ENCODE data around the gene STX16.

STX16 gene

DNA sequence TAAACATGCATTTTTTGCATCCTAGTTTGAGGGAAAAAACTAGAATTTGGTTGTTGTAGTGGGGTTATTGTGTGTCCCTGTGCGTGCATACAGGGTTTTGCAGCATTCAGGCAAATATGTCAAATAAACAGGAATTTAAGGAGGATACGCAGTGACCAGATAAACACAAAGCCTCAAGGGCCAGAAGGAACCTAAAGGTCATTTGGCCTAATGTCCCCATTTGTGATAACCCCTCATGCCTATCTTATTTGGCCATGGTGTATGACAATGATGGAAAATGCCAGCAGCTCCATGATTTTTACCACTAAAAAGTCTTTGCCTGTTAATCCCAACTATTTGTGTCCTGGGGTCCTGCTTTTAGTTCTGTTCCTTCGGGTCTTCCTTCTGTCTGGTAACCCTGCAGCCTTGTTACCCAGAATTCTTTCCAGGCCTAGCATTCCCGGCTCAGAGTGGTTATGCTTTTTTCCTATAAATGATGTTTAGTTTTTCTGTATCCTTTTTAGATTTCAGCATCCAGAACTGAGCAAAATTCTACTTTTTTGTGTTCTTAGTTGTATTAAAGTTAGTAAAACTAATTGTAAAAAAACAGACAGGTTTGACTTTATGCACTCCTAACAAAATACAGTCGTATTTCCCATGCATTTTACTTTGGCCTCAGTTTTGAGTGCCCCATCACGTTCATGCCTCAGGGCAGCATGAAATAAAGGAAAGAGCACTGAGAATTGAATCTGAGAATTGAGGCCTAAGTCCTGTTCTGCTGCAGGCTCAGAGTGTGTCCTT is 4.4 kb downstream of the STX16 start:
- DNase-seq = no peak

DNA sequence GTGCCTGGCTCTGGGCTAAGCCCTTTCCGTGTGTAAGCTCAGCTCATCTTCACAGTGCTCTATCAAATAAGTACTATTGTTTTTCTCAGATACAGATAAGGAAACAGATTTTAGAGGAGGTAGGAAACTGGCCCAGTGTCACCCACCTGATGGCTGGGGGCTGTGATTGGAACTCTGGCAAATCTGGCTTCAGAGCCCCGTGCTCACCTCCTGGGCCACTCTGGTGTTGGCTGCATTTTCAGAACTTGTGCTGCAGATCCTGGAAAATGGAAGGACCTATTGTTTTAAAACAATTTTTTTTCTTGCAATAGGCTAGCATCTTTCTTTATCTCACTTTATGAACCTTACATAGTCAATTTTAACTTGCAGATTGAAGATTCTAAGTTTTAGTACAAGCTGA is 5.7 kb downstream of the STX16 start:
- DNase-seq = no peak

DNA sequence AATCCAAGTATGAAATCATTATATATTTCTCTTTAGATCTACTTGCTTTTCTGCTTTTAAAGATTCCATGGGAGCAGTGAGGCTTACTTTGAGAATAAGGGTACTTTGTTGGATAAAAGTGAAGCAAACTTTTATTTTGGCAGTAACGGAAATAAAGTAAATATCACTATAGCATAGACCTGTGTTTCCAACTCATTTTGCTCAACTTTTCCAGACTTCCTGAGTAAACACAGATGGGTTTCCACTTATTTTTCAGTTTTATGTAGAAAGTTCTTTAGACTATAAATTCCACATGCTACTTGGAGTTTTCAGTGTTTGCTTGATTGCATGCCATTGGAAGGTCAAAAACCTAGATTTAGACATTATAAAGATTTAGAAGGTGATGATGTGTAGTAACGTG is 6.2 kb downstream of the STX16 start:
- no peak for DNase-seq

DNA sequence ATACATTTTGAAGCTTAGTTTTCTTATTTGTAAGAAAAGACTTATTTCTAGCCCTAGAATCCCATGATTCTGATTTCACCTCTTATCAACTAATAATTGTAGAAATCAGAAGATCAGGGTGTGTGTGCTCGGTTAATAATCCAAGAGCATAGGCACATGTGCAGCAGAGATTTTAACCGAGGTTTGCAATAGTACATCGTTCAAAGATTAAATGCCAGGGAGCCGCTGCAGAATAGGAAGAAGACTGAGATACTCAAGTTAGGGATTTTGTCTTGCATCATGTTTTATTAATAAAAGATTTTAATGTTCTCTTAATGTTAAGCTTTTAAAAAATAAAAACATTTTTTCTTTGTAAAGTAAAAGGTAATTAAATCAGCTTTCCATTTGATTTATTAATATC is 6.9 kb downstream of the STX16 start:
- DNase-seq = no peak

DNA sequence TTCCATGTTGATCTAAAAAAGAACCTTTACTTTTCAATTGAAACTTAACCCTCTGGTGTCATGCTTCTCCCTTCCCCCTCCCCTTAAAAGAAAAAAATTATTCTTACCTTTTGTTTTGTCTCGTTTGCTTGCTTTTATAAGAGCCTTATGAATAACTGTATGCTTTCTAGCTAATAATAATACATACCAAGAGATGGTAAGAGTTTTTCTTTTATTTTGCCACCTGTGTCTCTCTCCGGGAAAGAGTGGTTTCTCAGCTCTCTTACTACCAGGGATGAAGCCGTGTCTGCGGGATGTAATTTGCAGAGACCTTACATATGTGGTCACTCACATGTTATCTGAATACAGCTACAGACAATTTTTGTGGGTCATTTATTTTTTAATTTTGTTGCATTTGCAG is 7.7 kb downstream of the STX16 start:
- no peak for DNase-seq

DNA sequence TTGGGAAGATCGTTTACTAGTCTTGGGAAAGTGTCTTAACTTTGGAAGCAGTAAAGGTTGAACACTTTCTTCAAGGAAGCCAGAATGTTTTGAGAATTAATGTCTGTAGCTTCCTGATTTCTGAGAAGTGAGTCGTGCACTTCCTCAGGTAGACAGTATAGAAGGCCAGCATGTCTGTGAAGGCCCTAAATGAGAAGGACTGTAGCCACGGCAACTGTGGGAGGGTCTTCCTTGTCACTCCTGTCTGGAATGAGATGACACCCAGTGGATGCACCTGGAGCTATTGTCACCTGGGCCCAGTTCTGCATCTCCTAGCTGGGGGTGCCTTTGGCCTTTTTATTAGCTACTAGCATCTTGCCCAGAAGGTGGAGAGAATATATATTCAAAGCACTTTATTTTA is 8.8 kb downstream of the STX16 start:
- no peak for DNase-seq

DNA sequence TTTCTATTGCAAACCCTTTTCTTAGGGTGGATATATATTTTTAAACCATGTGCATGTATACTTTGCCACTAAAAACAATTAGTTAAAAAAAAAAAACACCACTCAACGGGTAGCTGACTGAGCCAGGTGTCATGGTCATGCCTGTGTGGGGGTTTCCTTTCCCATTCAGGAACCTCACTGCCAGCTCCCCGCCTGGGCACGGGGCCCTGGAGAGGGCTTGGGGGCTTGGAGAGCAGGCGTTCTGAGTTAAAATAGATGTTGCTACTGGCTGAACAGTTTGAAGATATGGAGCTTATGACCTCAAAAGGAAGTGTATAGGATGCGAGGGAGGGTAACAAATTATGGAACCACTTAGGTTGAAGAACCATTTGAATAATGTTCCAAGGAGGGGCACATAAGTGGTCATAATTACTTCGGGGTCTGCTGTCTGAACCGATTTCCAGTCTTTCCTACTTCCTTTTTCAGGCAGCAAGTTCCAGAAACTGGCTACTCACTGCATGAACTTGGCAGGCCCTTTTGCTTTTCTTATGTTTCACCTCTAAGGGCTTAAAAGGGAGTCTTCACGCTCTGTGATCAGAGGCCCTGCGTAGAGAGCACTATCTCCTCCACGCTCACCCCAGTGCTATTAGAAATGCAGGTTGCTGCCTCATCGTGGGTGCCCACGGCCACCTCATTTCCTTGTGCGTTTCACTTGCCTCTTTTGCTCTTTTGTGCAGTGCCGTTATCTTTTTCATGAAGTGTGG is 9.9 kb downstream of the STX16 start:
- no peak for DNase-seq

DNA sequence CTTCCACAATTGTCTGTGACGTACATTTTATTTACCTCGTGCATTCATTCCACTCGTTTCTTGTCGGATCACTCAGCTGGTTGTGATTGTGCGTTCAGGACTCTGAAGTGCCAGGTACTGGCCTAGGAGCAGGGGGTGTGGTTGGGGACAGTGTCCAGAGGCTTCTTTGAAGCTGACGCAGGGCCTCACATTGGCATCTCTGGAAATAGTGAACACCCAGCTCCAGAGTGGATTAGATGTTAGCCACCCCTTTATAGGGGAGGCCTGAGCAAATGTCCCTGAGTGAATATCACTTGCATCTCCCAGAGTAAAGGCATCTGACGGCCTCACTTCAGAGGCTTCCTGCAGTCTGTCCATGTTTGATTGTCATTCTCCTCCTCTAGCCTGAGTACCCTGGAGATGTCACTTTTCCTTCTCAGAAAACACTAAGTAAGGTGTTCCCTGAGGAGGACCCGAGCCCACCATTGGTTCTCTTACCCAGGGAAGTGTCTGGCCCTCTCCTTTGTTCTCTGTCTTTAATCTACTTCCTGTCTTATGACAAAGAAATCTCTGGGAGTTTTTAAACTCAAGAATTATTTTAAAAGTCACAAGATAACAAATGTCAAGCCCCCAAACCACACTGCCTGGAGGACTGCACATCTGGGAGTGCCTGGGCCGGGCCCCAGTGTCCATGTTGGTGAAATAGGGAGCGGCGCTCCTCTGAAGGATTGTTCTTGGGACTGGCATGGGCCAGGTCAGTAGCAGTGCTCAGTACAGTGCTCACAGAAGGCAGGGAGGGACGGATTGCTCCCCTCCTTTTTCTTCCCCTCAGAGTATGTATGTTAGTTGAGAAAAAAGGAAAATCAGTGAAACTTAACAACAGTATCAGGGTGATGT is 10.8 kb downstream of the STX16 start:
- DNase-seq = no peak

DNA sequence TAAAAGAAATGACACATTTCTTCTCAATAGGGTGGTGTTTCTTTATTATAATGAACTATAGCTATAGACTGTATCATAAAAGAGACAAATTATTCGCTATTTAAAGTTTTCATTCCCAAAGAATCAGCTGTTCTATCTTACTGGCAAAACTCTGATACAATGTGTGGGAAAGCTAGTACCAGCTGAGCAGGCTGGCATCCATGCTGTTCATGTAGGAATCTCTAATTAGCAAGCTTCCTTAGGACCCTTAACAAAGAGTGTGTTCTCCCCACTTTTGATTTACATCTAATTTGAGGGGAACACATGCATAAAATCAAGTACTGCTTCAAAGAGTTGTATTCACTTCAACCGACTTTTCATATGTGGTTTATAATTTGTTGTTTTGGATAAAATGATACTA is 13.2 kb downstream of the STX16 start:
- DNase-seq = no peak

DNA sequence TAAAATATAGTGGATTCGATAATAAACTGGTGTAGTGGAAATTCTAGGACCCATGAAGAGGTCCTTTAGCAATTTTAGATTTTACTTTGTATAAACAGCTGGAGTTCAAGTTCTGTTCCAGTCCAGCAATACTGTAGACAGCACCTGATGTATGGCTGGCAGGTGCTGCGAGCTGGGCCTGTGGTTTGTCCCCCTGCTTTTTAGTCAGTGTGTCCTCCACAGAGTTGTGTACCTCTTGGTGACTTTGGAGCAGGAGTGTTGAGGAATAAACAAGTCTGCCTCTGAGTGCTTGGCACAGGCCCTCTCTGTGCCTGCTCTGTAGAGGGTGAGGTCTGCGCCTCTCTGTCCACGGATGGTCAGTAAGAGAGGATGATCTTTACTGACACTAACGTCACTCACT is 13.8 kb downstream of the STX16 start:
- DNase-seq = no peak

DNA sequence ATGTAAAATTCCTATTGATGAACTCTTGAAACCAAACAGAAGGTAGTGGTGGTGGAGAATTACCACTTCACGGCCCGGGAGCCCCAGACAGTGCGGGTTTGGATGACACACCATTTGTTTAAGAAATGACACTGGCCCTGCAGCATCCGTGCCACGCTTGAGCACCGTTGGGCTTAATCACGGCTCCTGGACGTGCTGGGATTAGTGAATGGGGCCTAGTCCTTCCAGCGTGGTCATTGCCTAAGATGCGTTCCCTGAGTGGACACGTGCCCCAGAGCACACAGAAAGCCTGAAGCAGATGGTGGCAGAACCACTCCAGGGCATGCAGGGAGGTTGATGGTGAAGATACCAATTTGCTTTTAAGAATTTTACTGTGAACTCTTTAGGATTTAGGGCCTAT is 14.5 kb downstream of the STX16 start:
- no peak for DNase-seq

DNA sequence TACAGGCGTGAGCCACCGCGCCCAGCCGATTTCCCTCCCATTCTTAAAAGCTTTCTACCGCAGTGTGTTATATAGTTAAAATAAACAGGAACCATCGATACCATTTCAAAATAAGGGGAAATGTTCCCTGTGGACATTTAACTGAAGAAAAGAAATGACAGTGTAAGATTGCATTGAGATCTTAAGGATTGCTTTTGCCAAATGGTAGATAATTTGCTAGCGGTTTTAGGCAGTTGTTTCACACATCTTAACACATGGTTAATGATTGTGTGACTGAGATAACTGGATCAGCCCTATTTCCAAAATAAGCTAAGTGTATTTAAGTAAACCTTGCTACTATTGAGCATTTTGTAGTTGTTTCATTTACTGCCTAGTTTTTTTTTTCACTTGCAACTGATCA is 15.6 kb downstream of the STX16 start:
- no peak for DNase-seq

DNA sequence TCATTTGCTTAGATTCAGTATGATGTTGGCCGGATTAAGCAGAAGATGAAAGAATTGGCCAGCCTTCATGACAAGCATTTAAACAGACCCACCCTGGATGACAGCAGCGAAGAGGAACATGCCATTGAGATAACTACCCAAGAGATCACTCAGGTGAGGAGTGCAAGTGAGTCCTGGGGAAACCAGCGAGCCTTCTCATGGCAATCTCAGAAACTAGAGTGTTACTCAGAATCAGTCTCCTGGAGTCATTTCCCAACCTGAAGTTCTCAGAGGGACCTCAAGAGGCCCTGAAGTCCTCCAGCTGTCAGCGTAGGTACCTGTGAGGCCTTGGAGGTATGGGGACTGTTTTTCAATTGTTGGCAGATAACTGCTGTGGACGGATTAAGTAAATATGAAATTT is 16.9 kb downstream of the STX16 start:
- no peak for DNase-seq

DNA sequence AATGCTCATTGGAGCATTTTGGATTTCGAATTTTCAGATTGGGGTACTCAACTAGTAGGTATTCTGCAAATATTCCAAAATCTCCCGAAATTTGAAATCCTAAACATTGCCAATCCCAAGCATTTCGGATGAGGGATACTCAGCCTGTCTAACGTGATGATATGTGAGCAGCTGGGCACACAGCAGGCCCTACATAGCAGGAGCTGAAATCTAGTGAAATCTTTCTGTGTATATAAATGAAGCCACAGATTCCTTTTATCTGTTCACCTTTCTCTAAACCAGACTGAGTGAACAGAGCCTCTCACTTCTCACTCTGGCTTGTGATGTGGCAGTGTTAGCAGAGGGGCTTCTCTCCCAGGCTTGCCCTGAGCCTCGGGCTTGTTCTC is 17.8 kb downstream of the STX16 start:
- DNase-seq = no peak

DNA sequence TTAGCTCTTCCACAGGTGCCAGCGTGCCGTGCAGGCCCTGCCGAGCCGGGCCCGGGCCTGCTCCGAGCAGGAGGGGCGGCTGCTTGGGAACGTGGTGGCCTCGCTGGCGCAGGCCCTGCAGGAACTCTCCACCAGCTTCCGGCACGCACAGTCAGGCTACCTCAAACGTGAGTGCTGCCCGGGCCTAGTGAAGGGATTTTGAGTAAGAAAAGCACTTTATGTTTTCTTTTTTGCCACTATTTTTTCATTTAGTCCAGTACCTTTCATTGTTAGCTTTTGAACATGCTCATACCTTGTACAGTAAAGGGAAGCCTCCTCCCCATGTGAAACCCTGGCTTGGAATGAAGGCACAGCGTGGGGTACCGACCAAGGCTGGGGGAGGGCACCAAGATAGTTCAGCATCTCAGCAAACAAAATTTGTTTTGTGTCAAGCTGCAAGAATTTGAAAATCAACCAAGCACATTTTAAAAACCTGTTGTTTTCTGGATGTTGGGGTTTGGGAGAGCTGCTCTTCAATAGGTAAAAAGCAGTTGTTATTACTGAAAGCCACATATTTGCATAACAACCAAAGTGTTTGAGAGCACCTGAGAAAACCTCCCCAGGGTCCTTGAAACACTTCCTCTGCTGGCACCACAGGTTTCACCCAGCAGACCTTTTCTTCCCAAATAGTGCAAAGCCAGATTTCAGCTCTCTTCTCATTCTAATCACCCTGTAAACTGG is 18.4 kb downstream of the STX16 start:
- DNase-seq = no peak

DNA sequence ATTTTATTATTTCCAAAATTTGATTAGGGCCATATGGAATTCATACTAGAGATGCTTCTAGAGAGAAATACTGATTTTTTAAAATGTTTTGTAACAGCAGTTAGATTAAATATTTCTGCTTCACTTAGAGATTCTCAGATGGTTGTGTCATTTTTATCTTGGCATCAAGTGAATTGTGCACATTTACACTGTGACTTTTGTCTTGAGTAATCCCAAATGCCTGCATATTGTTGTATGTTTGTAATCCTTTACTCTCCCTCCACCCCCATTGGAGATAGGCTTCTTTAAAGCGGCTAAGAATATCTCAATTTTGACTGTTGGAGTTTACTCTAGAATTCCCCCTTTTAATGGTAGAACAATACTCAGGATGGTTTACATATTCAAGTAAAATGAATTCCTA is 19.0 kb downstream of the STX16 start:
- DNase-seq = no peak

DNA sequence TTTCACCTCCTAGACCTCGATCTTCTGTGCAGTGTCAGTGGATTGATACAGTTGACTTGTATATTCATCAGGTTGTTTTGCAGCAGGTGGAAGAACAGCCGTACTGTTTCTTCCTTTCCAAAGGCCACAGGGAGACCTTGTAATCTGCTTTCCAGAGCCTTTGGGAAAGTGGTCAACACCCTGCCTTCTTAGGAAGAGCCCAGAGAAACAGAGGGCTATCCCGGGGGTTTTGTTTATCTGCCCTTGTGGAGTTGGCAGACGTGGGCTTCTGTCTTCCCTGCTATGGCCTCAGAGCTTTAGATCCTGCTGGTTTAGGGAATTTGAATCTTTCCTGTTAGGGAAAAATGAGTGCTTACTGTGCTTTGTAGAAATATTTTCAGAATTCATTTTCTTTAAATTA is 19.6 kb downstream of the STX16 start:
- no peak for DNase-seq

DNA sequence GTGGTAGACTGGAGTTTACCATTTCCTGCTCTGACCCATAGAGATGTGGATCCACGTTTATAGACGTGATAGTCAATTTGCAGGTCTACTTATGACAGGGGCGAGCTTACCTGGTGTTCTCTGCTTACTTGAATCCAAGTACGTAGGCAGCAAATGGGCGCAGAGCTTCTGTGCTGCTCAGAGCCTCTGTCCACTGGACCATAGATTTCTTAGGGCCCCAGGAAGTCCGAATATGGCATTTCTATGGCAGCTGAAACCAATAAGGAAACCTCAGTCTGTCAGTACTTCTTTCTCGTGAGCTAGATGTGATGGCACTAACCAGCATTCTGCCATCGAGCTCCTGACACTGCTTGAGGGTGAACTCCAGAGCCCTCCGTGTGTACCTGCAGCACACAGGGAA is 22.0 kb downstream of the STX16 start:
- no peak for DNase-seq

DNA sequence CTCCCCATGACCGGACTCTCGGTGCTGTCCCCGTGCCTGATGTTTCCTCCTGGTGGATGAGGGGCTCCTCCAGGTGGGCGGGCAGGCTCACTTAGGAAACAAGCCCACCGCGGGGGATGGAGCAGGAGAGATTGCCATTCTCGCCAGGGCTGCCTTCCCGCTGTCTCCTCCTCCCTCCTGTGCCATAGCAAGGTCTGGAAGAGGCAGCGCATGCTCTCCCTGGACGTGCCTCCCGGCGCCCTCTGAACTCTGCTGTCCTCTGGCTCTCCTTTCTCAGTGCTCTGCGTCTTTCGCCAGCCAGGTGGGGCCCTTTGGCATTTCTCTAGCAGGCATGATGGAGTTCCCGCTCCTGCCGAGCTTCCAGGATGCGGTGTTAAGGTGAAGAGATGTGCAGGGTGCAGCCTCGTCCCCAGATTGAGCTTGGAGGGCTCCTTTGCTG is 24.1 kb downstream of the STX16 start:
- DNase-seq = no peak

DNA sequence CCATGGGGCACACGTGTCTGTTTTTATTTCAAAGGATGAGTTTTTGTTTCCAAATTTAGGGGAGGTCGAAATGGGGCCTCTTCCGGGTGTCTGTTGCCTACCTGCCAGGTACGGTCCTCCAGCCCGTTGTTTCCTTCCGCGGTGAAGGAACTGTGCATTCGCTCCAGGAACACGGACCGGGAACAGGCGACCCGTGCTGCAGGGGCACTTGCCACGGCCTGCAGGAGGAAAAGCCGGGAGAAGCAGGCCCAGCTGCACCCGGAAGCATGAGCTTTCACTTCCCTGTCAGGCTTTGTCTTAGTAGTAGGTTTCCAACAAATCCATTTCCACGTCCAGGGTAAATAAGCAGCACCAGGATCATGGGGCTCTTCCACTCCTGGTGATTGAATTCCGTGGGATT is 24.6 kb downstream of the STX16 start:
- no peak for DNase-seq

DNA sequence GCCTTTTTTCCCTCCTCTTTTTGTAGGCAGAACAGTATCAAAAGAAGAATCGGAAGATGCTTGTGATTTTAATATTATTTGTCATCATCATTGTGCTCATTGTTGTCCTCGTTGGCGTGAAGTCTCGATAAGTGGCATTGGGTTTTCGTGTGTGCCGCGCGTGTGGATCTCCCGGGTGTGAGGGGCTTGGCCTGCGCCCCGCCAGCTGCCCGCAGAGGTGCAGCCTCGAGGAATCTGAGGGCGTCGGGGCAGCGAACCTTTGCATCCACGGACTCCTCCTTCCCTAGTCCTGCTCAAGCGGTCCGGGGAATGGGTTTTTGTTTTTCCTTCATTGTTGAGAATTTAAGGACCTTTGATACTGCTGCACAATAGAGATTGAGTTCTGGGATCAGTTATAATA is 25.1 kb downstream of the STX16 start:
- no peak for DNase-seq

DNA sequence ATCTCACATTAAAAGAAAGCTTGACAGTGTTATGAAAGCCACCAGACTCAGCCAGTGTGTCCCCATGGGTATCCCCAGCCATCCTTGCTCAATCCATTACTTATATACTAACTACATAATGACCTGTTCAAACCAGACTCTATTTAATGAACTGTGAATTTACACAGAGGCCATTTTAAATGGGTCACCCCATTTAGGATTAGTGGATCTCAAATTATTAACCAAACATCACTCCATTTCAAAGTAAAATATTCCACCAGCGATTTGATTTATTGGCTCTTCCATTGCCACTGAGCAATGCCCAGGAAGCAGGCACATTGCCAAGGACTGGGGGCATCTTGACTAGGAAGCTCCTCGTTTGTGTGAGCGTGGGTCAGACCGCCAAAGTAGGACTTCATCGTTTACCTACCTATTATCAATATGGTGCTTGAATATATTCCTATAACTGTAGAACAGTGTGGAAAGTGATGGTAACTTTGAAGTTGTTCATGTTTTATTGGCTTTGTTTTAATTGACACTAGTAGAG is 26.1 kb downstream of the STX16 start:
- no peak for DNase-seq

DNA sequence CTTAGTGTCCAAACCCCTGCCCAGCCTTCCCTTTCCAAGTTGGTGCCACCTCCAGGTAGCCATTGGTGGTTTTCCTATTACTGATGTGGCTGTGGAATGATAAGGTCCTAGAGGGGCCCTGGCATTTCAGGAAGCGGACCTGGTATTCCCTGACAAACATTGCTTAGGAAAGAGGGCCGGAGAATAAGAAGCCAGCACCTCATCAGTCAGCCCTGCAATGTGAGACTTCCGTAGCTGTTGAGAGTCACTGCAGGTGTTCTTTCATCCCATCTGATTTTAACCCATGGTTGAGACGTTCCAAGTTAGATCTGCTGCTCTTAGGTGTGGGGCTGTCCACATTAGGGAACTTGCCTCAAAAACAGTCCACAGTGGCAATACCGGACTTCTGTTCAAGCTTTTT is 26.7 kb downstream of the STX16 start:
- no peak for DNase-seq

Data from activated CD8-positive, alpha-beta memory T cell treated with anti-CD3 and anti-CD28 coated beads, Interleukin-2, amount 50 U/mL, for 48 hours (primary cell).